ENCODE data around the gene PRKN.
"Not testable (repeated sequence)": the region's sequence is repeated elsewhere in the genome, so short reads cannot be mapped to it uniquely, and the experiment has no call there.

The PRKN gene

GRCh38 chr6:162541019-162541601 lies 186.5 kb downstream of the PRKN start:
- DNase-seq (ENCODE audit: low read depth in 2 of 3, low spot score in 1 of 3) = no peak

GRCh38 chr6:162539321-162539720 lies 188.2 kb downstream of the PRKN start:
- no peak for DNase-seq (ENCODE audit: low read depth in 2 of 3, low spot score in 1 of 3)

GRCh38 chr6:162538643-162539064 lies 188.9 kb downstream of the PRKN start:
- DNase-seq (ENCODE audit: low read depth in 2 of 3, low spot score in 1 of 3) = no peak

- no peak for DNase-seq (ENCODE audit: low read depth in 2 of 3, low spot score in 1 of 3)
Measured at GRCh38 chr6:162533009-162533400, 194.6 kb downstream of the PRKN start.

GRCh38 chr6:162532283-162533008 lies 195.1 kb downstream of the PRKN start:
- DNase-seq (ENCODE audit: low read depth in 2 of 3, low spot score in 1 of 3) = no peak

- DNase-seq (ENCODE audit: low read depth in 2 of 3, low spot score in 1 of 3) = not testable (repeated sequence)
Measured at GRCh38 chr6:162531391-162531790, 196.2 kb downstream of the PRKN start.

- DNase-seq (ENCODE audit: low read depth in 2 of 3, low spot score in 1 of 3) = no peak
Measured at GRCh38 chr6:162528538-162528937, 199.0 kb downstream of the PRKN start.

- no peak for DNase-seq (ENCODE audit: low read depth in 2 of 3, low spot score in 1 of 3)
Measured at GRCh38 chr6:162526960-162527359, 200.6 kb downstream of the PRKN start.

- DNase-seq (ENCODE audit: low read depth in 2 of 3, low spot score in 1 of 3) = no peak
Measured at GRCh38 chr6:162525181-162525580, 202.4 kb downstream of the PRKN start.

GRCh38 chr6:162512744-162513143 lies 214.8 kb downstream of the PRKN start:
- DNase-seq (ENCODE audit: low read depth in 2 of 3, low spot score in 1 of 3) = no peak

GRCh38 chr6:162497389-162497788 lies 230.2 kb downstream of the PRKN start:
- DNase-seq (ENCODE audit: low read depth in 2 of 3, low spot score in 1 of 3) = no peak

GRCh38 chr6:162493917-162494316 lies 233.6 kb downstream of the PRKN start:
- no peak for DNase-seq (ENCODE audit: low read depth in 2 of 3, low spot score in 1 of 3)

- DNase-seq (ENCODE audit: low read depth in 2 of 3, low spot score in 1 of 3) = no peak
Measured at GRCh38 chr6:162491637-162492036, 235.9 kb downstream of the PRKN start.

- no peak for DNase-seq (ENCODE audit: low read depth in 2 of 3, low spot score in 1 of 3)
Measured at GRCh38 chr6:162489101-162489976, 238.2 kb downstream of the PRKN start.

- no peak for DNase-seq (ENCODE audit: low read depth in 2 of 3, low spot score in 1 of 3)
Measured at GRCh38 chr6:162488444-162488843, 239.1 kb downstream of the PRKN start.

GRCh38 chr6:162485464-162485863 lies 242.1 kb downstream of the PRKN start:
- DNase-seq (ENCODE audit: low read depth in 2 of 3, low spot score in 1 of 3) = no peak

- DNase-seq (ENCODE audit: low read depth in 2 of 3, low spot score in 1 of 3) = no peak
Measured at GRCh38 chr6:162481938-162482337, 245.6 kb downstream of the PRKN start.

GRCh38 chr6:162481320-162481719 lies 246.2 kb downstream of the PRKN start:
- DNase-seq (ENCODE audit: low read depth in 2 of 3, low spot score in 1 of 3) = no peak

GRCh38 chr6:162478192-162478671 lies 249.3 kb downstream of the PRKN start:
- no peak for DNase-seq (ENCODE audit: low read depth in 2 of 3, low spot score in 1 of 3)

GRCh38 chr6:162474722-162475121 lies 252.8 kb downstream of the PRKN start:
- DNase-seq (ENCODE audit: low read depth in 2 of 3, low spot score in 1 of 3) = no peak

- no peak for DNase-seq (ENCODE audit: low read depth in 2 of 3, low spot score in 1 of 3)
Measured at GRCh38 chr6:162471842-162472241, 255.7 kb downstream of the PRKN start.

- no peak for DNase-seq (ENCODE audit: low read depth in 2 of 3, low spot score in 1 of 3)
Measured at GRCh38 chr6:162468326-162468725, 259.2 kb downstream of the PRKN start.
